Neural progenitor cell (in vitro differentiated cells): ENCODE data around the gene GALM. TPM values are rescaled to one million over a fixed set of nuclear protein-coding genes. Genes with fewer than 3 reads are reported as not detected.

Experiments
- DNase-seq: peaks from one replicate; pipeline ENCODE4 v3.0.0-alpha.2; 2016; ENCODE audit warnings: low spot score
- H2AFZ ChIP-seq: fragments of 200-600 bp; sonication (generic); replicated peaks from 2 replicates; pipeline ENCODE4 v1.6.1; 2016; ENCODE audit warnings: antibody characterized with exemption
- H3F3A ChIP-seq: fragments of 200-600 bp; sonication (generic); 2 replicates; pipeline ENCODE4 v1.6.1; 2016; ENCODE audit warnings: antibody characterized with exemption, low read depth
- H3K27ac ChIP-seq: fragments of 200-600 bp; sonication (generic); 2 replicates; pipeline ENCODE4 v1.5.1; 2016; ENCODE audit warnings: mild to moderate bottlenecking
- H3K27me3 ChIP-seq: fragments of 200-600 bp; sonication (generic); 2 replicates; pipeline ENCODE4 v1.6.1; 2016; ENCODE audit warnings: mild to moderate bottlenecking, moderate library complexity
- H3K36me3 ChIP-seq: fragments of 200-600 bp; sonication (generic); 2 replicates; pipeline ENCODE4 v1.5.1; 2016
- H3K4me1 ChIP-seq: fragments of 200-600 bp; sonication (generic); 2 replicates; pipeline ENCODE4 v1.6.1; 2016; ENCODE audit warnings: mixed run types
- H3K4me2 ChIP-seq: fragments of 200-600 bp; sonication (generic); 2 replicates; pipeline ENCODE4 v1.6.1; 2016
- H3K4me3 ChIP-seq: fragments of 200-600 bp; sonication (generic); 2 replicates; pipeline ENCODE4 v1.5.1; 2016
- H3K79me2 ChIP-seq: fragments of 200-600 bp; sonication (generic); 2 replicates; pipeline ENCODE4 v1.6.1; 2016; ENCODE audit warnings: low read depth
- H3K9ac ChIP-seq: fragments of 200-600 bp; sonication (generic); 2 replicates; pipeline ENCODE4 v1.6.1; 2016
- H3K9me3 ChIP-seq: fragments of 200-600 bp; sonication (generic); 2 replicates; pipeline ENCODE4 v1.5.1; 2016; ENCODE audit warnings: low read depth
- H4K20me1 ChIP-seq: fragments of 200-600 bp; sonication (generic); 2 replicates; pipeline ENCODE4 v1.6.1; 2016; ENCODE audit warnings: low read depth
- H3K27ac Mint-ChIP-seq: 3 replicates; pipeline ENCODE4 v1.8.0; 2021; ENCODE audit warnings: mixed read lengths
- H3K27me3 Mint-ChIP-seq: 2 replicates; pipeline ENCODE4 v1.8.0; 2022; ENCODE audit warnings: low read depth, mild to moderate bottlenecking, inconsistent platforms, moderate library complexity, mixed read lengths; ENCODE audit not compliant: insufficient read depth
- H3K36me3 Mint-ChIP-seq: 3 replicates; pipeline ENCODE4 v1.8.0; 2021; ENCODE audit warnings: mixed read lengths
- H3K4me1 Mint-ChIP-seq: 3 replicates; pipeline ENCODE4 v1.8.0; 2021; ENCODE audit warnings: mixed read lengths
- H3K4me3 Mint-ChIP-seq: 3 replicates; pipeline ENCODE4 v1.8.0; 2021; ENCODE audit warnings: mild to moderate bottlenecking, moderate library complexity, mixed read lengths
- H3K9me3 Mint-ChIP-seq: 3 replicates; pipeline ENCODE4 v1.8.0; 2020; ENCODE audit warnings: mixed read lengths
- EZH2 ChIP-seq: fragments of 200-600 bp; sonication (generic); IDR thresholded peaks from 2 replicates; pipeline ENCODE4 v1.6.1; 2017; ENCODE audit warnings: antibody characterized with exemption, mild to moderate bottlenecking, moderate library complexity
- EZH2phosphoT487 ChIP-seq: fragments of 200-600 bp; sonication (generic); IDR thresholded peaks from 2 replicates; pipeline ENCODE4 v1.6.1; 2017; ENCODE audit warnings: antibody characterized with exemption
- total RNA-seq: library from RNA; depleted of rRNA; stranded (reverse); fragments of >200 nt; gene quantifications from 2 replicates; pipeline ENCODE4 v1.2.3, GENCODE V29; 2015; ENCODE audit warnings: low replicate concordance
- TF ChIP-seq, protein P1 (sequence below): fragments of 200-600 bp; sonication (generic); IDR thresholded peaks from 2 replicates; pipeline ENCODE4 v1.5.1; 2017; ENCODE audit warnings: antibody characterized with exemption, mild to moderate bottlenecking

Gene GALM
- total RNA-seq, 1 donor from 2014 or later, result 7.1 TPM

DNA sequence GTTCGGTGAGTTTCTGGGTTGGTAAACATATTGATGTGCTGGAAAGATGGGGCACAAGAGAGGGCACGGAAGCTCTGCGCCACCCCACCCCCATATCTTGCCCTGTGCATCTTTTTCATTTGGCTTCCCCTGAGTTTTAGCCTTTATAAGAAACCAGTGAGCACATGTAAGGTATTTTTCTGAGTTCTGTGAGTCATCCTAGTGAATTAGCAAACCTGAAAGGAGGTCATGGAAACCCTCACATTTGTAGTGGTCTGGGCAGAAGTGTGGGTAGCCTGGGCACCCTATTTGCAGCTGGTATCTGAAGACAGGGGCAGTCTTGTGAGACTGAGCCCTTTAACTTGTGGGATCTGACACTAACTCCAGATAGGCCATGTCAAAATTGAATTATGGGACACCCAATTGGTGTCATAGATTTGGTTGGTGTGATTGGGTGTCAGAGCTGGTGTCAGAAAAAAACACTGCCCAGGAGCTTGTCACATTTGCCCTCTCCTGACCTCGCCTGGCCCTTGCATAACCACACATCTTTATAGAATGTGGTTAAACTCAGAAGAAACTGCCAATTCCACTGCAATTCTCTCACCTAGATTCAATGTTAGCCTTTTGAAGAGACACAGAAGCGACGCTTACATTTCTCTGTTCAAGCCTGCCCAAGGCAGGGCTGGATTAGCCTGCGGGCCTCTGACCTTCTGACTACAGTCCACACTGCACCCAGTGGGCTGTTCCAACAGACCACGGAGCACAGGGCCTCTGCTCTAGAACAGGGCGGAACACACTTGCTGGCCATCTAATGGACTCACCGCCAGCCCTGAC is 12.0 kb upstream of the GALM start:
- no peak overlapping the region for H2AFZ ChIP-seq

DNA sequence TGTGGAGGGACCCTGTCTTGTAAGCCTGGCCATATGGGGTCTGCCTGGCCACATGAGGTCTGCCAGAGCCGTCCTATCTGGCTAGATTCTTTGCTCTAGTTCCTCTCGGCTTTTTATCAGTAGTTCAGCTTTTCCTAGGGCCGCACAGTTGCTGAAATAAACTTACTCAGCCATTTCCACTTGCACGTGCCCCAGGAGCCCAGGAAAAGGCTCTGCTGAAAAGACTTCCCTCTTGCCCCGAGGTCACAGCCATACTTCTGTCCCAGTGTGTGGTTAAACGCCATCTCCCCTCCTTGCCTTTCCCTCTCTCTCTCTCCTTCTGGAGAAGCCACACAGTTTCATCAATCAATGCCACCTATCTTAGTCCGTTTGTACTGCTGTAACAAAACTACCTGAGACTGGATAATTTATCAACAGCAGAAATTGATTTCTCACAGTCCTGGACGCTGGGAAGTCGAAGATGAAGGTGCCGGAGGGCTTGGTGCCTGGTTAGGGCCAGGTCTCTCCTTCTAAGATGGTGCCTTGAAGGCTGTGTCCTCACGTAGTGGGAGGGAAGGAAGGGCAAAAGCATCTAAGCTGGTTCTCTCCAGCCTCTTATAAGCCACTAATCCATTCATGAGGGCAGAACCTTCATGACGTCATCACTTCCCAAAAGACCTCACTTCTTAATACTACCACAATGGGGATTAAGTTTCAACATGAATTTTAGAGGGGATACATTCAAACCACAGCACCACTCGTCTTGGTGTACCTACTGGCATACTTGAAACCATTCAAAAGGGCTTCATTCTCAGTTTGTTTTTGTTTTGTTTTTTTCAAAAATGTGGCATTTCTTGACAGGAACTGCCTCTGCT is 11.2 kb upstream of the GALM start:
- Histone ChIP-seq H3K9me3 (no peaks in the 10 kb centered on the region), H3K79me2 (no peaks in the 10 kb centered on the region), H3K4me3 (no peak overlapping the region), H3K27ac (no peak overlapping the region), H4K20me1 (no peaks in the 10 kb centered on the region), H3F3A (no peaks in the 10 kb centered on the region), H3K4me1 (no peaks in the 10 kb centered on the region), H3K36me3 (no peaks in the 10 kb centered on the region), H3K27me3 (no peaks in the 10 kb centered on the region), H2AFZ (peak overlapping the region; percentile 2), H3K9ac (no peak overlapping the region), H3K4me2 (no peak overlapping the region)
- Mint-ChIP-seq H3K4me1 (peaks cover 5% of the 10 kb centered on the region), H3K27ac (no peak overlapping the region), H3K36me3 (no peaks in the 10 kb centered on the region), H3K9me3 (no peaks in the 10 kb centered on the region), H3K4me3 (no peak overlapping the region), H3K27me3 (peaks cover 4% of the 10 kb centered on the region)
- DNase-seq, result no peak
- TF ChIP-seq EZH2 (no peak), EZH2phosphoT487 (no peak)
- TF ChIP-seq, protein P1, sequence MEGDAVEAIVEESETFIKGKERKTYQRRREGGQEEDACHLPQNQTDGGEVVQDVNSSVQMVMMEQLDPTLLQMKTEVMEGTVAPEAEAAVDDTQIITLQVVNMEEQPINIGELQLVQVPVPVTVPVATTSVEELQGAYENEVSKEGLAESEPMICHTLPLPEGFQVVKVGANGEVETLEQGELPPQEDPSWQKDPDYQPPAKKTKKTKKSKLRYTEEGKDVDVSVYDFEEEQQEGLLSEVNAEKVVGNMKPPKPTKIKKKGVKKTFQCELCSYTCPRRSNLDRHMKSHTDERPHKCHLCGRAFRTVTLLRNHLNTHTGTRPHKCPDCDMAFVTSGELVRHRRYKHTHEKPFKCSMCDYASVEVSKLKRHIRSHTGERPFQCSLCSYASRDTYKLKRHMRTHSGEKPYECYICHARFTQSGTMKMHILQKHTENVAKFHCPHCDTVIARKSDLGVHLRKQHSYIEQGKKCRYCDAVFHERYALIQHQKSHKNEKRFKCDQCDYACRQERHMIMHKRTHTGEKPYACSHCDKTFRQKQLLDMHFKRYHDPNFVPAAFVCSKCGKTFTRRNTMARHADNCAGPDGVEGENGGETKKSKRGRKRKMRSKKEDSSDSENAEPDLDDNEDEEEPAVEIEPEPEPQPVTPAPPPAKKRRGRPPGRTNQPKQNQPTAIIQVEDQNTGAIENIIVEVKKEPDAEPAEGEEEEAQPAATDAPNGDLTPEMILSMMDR, result no peak

More for the DNA sequence above, 12.0 kb upstream of the GALM start:
- Histone ChIP-seq H4K20me1 (no peaks in the 10 kb centered on the region), H3K27me3 (no peaks in the 10 kb centered on the region), H3K79me2 (no peaks in the 10 kb centered on the region), H3K4me2 (no peak overlapping the region), H3K9ac (no peak overlapping the region), H3F3A (no peaks in the 10 kb centered on the region), H3K36me3 (no peaks in the 10 kb centered on the region), H3K9me3 (no peaks in the 10 kb centered on the region), H3K27ac (no peak overlapping the region), H3K4me1 (no peaks in the 10 kb centered on the region), H3K4me3 (no peak overlapping the region)
- Mint-ChIP-seq H3K9me3 (no peaks in the 10 kb centered on the region), H3K27ac (peak overlapping the region; percentile 29), H3K27me3 (peaks cover 4% of the 10 kb centered on the region), H3K4me1 (peaks cover 5% of the 10 kb centered on the region), H3K4me3 (no peak overlapping the region), H3K36me3 (no peaks in the 10 kb centered on the region)
- no peak for TF ChIP-seq EZH2
- TF ChIP-seq EZH2phosphoT487, result no peak
- TF ChIP-seq, protein P1, result no peak
- DNase-seq, result no peak

DNA sequence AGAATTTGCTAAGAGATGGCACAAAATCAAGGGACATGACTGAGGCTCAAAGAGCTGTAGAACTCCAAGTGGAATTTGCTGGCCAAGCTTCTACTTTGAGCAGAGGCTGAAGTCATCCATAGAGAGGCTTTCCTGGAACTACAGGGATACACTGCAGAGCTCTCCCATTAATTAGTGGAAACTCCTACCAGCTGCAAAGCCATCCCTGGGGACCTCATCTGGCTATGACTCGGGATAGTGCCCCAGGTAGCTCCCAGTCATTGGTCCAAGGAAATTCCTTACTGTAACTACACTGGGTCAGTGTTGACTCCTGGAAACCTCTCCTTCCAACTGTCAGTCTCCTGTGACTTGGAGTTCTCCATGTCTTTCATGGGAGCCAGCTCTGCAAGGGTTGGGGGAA is 10.5 kb upstream of the GALM start:
- no peaks in the 10 kb centered on the region for H3K9me3 Mint-ChIP-seq
- no peaks in the 10 kb centered on the region for H3K36me3 Mint-ChIP-seq
- Histone ChIP-seq H3K9ac (no peak overlapping the region), H2AFZ (peak overlapping the region; percentile 2), H3F3A (no peaks in the 10 kb centered on the region), H3K27ac (no peak overlapping the region), H3K36me3 (no peaks in the 10 kb centered on the region), H3K79me2 (no peaks in the 10 kb centered on the region), H4K20me1 (no peaks in the 10 kb centered on the region), H3K27me3 (no peaks in the 10 kb centered on the region), H3K9me3 (no peaks in the 10 kb centered on the region), H3K4me1 (no peaks in the 10 kb centered on the region), H3K4me2 (no peak overlapping the region), H3K4me3 (no peak overlapping the region)
- TF ChIP-seq, protein P1, result no peak
- no peak for TF ChIP-seq EZH2
- TF ChIP-seq EZH2phosphoT487, result no peak
- H3K4me1 Mint-ChIP-seq, result peaks cover 5% of the 10 kb centered on the region
- no peak overlapping the region for H3K4me3 Mint-ChIP-seq
- no peak for DNase-seq
- no peak overlapping the region for H3K27ac Mint-ChIP-seq
- H3K27me3 Mint-ChIP-seq, result peaks cover 4% of the 10 kb centered on the region
